K562 (cell line): ENCODE results near the gene ZNF224.

Experiments used
- JUND ChIP-seq, 2 experiments: IDR thresholded peaks; 2 replicates in 1 of 2; 3 replicates in 1 of 2; pipeline ENCODE4 v1.6.1; 2011; ENCODE audit warnings: borderline replicate concordance in 2 of 2, low read depth in 2 of 2, low read length in 2 of 2, improper control_type of control experiment in 1 of 2, missing biosample characterization in 1 of 2, missing genetic modification characterization in 1 of 2, missing genetic modification reagents in 1 of 2
- ZNF175 ChIP-seq: fragments of 200-800 bp; sonication (Bioruptor generic); IDR thresholded peaks from 2 replicates; pipeline ENCODE4 v1.6.1; 2016; ENCODE audit warnings: low read depth, mild to moderate bottlenecking, missing genetic modification characterization, missing compliant biosample characterization
- TF ChIP-seq, protein P1 (sequence below): fragments of 200-600 bp; sonication (generic); IDR thresholded peaks from one replicate; pipeline ENCODE4 v1.6.1; 2012; ENCODE audit warnings: mild to moderate bottlenecking, low read depth, low read length, inconsistent platforms

DNA sequence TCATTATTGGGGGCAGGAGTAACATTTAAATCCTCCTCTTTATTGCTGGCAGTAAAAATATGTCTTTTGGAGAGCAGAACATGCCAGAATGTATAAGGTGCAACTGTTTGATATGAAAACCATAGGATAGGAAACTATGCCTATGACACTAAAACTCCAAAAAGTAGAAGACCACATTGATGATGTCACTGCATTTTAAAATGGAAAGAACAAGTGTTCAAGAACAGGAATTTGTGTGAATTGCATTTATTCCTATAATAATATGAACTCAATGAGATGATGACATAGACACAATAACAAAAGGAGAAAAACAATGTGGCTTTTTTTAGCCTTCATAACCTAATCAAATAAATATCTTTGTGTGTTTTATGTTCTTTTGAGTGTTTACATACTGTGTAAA lies 15.3 kb downstream of the ZNF224 start:
- TF ChIP-seq, protein P1, sequence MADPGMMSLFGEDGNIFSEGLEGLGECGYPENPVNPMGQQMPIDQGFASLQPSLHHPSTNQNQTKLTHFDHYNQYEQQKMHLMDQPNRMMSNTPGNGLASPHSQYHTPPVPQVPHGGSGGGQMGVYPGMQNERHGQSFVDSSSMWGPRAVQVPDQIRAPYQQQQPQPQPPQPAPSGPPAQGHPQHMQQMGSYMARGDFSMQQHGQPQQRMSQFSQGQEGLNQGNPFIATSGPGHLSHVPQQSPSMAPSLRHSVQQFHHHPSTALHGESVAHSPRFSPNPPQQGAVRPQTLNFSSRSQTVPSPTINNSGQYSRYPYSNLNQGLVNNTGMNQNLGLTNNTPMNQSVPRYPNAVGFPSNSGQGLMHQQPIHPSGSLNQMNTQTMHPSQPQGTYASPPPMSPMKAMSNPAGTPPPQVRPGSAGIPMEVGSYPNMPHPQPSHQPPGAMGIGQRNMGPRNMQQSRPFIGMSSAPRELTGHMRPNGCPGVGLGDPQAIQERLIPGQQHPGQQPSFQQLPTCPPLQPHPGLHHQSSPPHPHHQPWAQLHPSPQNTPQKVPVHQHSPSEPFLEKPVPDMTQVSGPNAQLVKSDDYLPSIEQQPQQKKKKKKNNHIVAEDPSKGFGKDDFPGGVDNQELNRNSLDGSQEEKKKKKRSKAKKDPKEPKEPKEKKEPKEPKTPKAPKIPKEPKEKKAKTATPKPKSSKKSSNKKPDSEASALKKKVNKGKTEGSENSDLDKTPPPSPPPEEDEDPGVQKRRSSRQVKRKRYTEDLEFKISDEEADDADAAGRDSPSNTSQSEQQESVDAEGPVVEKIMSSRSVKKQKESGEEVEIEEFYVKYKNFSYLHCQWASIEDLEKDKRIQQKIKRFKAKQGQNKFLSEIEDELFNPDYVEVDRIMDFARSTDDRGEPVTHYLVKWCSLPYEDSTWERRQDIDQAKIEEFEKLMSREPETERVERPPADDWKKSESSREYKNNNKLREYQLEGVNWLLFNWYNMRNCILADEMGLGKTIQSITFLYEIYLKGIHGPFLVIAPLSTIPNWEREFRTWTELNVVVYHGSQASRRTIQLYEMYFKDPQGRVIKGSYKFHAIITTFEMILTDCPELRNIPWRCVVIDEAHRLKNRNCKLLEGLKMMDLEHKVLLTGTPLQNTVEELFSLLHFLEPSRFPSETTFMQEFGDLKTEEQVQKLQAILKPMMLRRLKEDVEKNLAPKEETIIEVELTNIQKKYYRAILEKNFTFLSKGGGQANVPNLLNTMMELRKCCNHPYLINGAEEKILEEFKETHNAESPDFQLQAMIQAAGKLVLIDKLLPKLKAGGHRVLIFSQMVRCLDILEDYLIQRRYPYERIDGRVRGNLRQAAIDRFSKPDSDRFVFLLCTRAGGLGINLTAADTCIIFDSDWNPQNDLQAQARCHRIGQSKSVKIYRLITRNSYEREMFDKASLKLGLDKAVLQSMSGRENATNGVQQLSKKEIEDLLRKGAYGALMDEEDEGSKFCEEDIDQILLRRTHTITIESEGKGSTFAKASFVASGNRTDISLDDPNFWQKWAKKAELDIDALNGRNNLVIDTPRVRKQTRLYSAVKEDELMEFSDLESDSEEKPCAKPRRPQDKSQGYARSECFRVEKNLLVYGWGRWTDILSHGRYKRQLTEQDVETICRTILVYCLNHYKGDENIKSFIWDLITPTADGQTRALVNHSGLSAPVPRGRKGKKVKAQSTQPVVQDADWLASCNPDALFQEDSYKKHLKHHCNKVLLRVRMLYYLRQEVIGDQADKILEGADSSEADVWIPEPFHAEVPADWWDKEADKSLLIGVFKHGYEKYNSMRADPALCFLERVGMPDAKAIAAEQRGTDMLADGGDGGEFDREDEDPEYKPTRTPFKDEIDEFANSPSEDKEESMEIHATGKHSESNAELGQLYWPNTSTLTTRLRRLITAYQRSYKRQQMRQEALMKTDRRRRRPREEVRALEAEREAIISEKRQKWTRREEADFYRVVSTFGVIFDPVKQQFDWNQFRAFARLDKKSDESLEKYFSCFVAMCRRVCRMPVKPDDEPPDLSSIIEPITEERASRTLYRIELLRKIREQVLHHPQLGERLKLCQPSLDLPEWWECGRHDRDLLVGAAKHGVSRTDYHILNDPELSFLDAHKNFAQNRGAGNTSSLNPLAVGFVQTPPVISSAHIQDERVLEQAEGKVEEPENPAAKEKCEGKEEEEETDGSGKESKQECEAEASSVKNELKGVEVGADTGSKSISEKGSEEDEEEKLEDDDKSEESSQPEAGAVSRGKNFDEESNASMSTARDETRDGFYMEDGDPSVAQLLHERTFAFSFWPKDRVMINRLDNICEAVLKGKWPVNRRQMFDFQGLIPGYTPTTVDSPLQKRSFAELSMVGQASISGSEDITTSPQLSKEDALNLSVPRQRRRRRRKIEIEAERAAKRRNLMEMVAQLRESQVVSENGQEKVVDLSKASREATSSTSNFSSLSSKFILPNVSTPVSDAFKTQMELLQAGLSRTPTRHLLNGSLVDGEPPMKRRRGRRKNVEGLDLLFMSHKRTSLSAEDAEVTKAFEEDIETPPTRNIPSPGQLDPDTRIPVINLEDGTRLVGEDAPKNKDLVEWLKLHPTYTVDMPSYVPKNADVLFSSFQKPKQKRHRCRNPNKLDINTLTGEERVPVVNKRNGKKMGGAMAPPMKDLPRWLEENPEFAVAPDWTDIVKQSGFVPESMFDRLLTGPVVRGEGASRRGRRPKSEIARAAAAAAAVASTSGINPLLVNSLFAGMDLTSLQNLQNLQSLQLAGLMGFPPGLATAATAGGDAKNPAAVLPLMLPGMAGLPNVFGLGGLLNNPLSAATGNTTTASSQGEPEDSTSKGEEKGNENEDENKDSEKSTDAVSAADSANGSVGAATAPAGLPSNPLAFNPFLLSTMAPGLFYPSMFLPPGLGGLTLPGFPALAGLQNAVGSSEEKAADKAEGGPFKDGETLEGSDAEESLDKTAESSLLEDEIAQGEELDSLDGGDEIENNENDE: no peak
- TF ChIP-seq JUND (IDR thresholded peaks at IDR 0.05; ENCODE audit: borderline replicate concordance, low read depth, low read length) (no peak), JUND (tag; IDR thresholded peaks at IDR 0.05; ENCODE audit: borderline replicate concordance, low read depth, low read length) (no peak), ZNF175 (CRISPR knock-in tag) (no peak)
